ENCODE results near the gene DMD.

The DMD gene

GRCh38 chrX:32183066-32183465, 1028.3 kb downstream of the DMD start:
- Histone ChIP-seq H3K36me3 (no peaks in the 10 kb centered on the region), H3K4me2 (no peak overlapping the region), H3K9ac (no peak overlapping the region), H3K27me3 (peaks cover 72% of the 10 kb centered on the region), H4K20me1 (no peaks in the 10 kb centered on the region), H3K4me3 (no peak overlapping the region), H3K27ac (no peak overlapping the region), H3K4me1 (no peaks in the 10 kb centered on the region), H3K9me3 (no peaks in the 10 kb centered on the region)
- no peak for TF ChIP-seq Cebpa-rat (IDR thresholded peaks at IDR 0.05)

- Histone ChIP-seq H3K4me1 (no peaks in the 10 kb centered on the region), H3K27me3 (peaks cover 74% of the 10 kb centered on the region), H4K20me1 (no peaks in the 10 kb centered on the region), H3K4me2 (no peak overlapping the region), H3K4me3 (no peak overlapping the region), H3K27ac (no peak overlapping the region), H3K36me3 (no peaks in the 10 kb centered on the region), H3K9ac (no peak overlapping the region), H3K9me3 (peaks cover 6% of the 10 kb centered on the region; the same call in 1 of the 2 replicates)
- no peak for TF ChIP-seq Cebpa-rat (IDR thresholded peaks at IDR 0.05)
These were observed 1034.8 kb downstream of the DMD start for GRCh38 chrX:32176510-32176909.

- Histone ChIP-seq H3K4me2 (no peak overlapping the region), H3K4me1 (no peaks in the 10 kb centered on the region), H3K27me3 (peaks cover 71% of the 10 kb centered on the region), H3K9me3 (peaks cover 14% of the 10 kb centered on the region), H3K4me3 (no peak overlapping the region), H4K20me1 (no peaks in the 10 kb centered on the region), H3K36me3 (no peaks in the 10 kb centered on the region), H3K27ac (no peak overlapping the region), H3K9ac (no peak overlapping the region)
- no peak for TF ChIP-seq Cebpa-rat (IDR thresholded peaks at IDR 0.05)
These were observed 1040.9 kb downstream of the DMD start for GRCh38 chrX:32170481-32170880.

GRCh38 chrX:32155044-32155638, 1056.2 kb downstream of the DMD start:
- H3K27ac ChIP-seq = no peak overlapping the region
- no peak overlapping the region for H3K4me3 ChIP-seq
- H3K9ac ChIP-seq = no peak overlapping the region
- H3K4me2 ChIP-seq = no peak overlapping the region
- H3K36me3 ChIP-seq = no peaks in the 10 kb centered on the region
- peaks cover 75% of the 10 kb centered on the region for H3K27me3 ChIP-seq
- H4K20me1 ChIP-seq = peaks cover 11% of the 10 kb centered on the region; the same call in 1 of the 2 replicates
- H3K4me1 ChIP-seq = no peaks in the 10 kb centered on the region
- H3K9me3 ChIP-seq = no peaks in the 10 kb centered on the region
- no peak for TF ChIP-seq Cebpa-rat (IDR thresholded peaks at IDR 0.05)

- Histone ChIP-seq H3K4me3 (no peak overlapping the region), H3K27ac (no peak overlapping the region), H4K20me1 (peaks cover 17% of the 10 kb centered on the region; the same call in 1 of the 2 replicates), H3K36me3 (no peaks in the 10 kb centered on the region), H3K27me3 (peaks cover 69% of the 10 kb centered on the region), H3K9me3 (no peaks in the 10 kb centered on the region), H3K4me2 (no peak overlapping the region), H3K9ac (no peak overlapping the region), H3K4me1 (no peaks in the 10 kb centered on the region)
- TF ChIP-seq Cebpa-rat (IDR thresholded peaks at IDR 0.05) = no peak
These were observed 1057.8 kb downstream of the DMD start for GRCh38 chrX:32153585-32153984.

GRCh38 chrX:32150141-32150540, 1061.2 kb downstream of the DMD start:
- H3K27ac ChIP-seq = no peak overlapping the region
- peaks cover 48% of the 10 kb centered on the region for H3K27me3 ChIP-seq
- no peak for TF ChIP-seq Cebpa-rat (IDR thresholded peaks at IDR 0.05)
- no peak overlapping the region for H3K4me3 ChIP-seq
- H3K9me3 ChIP-seq = no peaks in the 10 kb centered on the region
- H3K36me3 ChIP-seq = no peaks in the 10 kb centered on the region
- H3K4me1 ChIP-seq = no peaks in the 10 kb centered on the region
- H3K9ac ChIP-seq = no peak overlapping the region
- no peak overlapping the region for H3K4me2 ChIP-seq
- peaks cover 12% of the 10 kb centered on the region; the same call in 1 of the 2 replicates for H4K20me1 ChIP-seq

GRCh38 chrX:32141841-32142240, 1069.5 kb downstream of the DMD start:
- no peaks in the 10 kb centered on the region for H3K4me1 ChIP-seq
- H3K4me2 ChIP-seq = no peak overlapping the region
- no peak for TF ChIP-seq Cebpa-rat (IDR thresholded peaks at IDR 0.05)
- no peak overlapping the region for H3K4me3 ChIP-seq
- no peaks in the 10 kb centered on the region for H3K36me3 ChIP-seq
- H4K20me1 ChIP-seq = no peaks in the 10 kb centered on the region
- H3K9me3 ChIP-seq = no peaks in the 10 kb centered on the region
- no peak overlapping the region for H3K27ac ChIP-seq
- H3K9ac ChIP-seq = no peak overlapping the region
- peaks cover 11% of the 10 kb centered on the region for H3K27me3 ChIP-seq

- Histone ChIP-seq H3K27me3 (peaks cover under 1% of the 10 kb centered on the region), H3K9me3 (no peaks in the 10 kb centered on the region), H3K4me2 (no peak overlapping the region), H3K27ac (no peak overlapping the region), H3K4me3 (no peak overlapping the region), H3K36me3 (no peaks in the 10 kb centered on the region), H3K9ac (no peak overlapping the region), H3K4me1 (no peaks in the 10 kb centered on the region), H4K20me1 (no peaks in the 10 kb centered on the region)
- no peak for TF ChIP-seq Cebpa-rat (IDR thresholded peaks at IDR 0.05)
These were observed 1071.9 kb downstream of the DMD start for GRCh38 chrX:32139476-32139875.

GRCh38 chrX:32137525-32137924, 1073.8 kb downstream of the DMD start:
- H4K20me1 ChIP-seq = no peaks in the 10 kb centered on the region
- H3K36me3 ChIP-seq = no peaks in the 10 kb centered on the region
- TF ChIP-seq Cebpa-rat (IDR thresholded peaks at IDR 0.05) = no peak
- no peaks in the 10 kb centered on the region for H3K4me1 ChIP-seq
- no peak overlapping the region for H3K4me2 ChIP-seq
- no peak overlapping the region for H3K4me3 ChIP-seq
- H3K9ac ChIP-seq = no peak overlapping the region
- H3K27me3 ChIP-seq = no peaks in the 10 kb centered on the region; the same call in none of the 2 replicates
- H3K9me3 ChIP-seq = no peaks in the 10 kb centered on the region
- no peak overlapping the region for H3K27ac ChIP-seq

- peaks cover 8% of the 10 kb centered on the region; the same call in 1 of the 2 replicates for H3K27me3 ChIP-seq
- no peak overlapping the region for H3K27ac ChIP-seq
- H3K4me3 ChIP-seq = no peak overlapping the region
- no peak overlapping the region for H3K9ac ChIP-seq
- H3K4me1 ChIP-seq = 0 out of 2 replicates have a peak, but pooled peaks cover 3% of the 10 kb centered on the region
- H4K20me1 ChIP-seq = no peaks in the 10 kb centered on the region
- no peaks in the 10 kb centered on the region for H3K36me3 ChIP-seq
- no peaks in the 10 kb centered on the region for H3K9me3 ChIP-seq
- no peak for TF ChIP-seq Cebpa-rat (IDR thresholded peaks at IDR 0.05)
- H3K4me2 ChIP-seq = no peak overlapping the region
These were observed 1084.4 kb downstream of the DMD start for GRCh38 chrX:32126997-32127396.

GRCh38 chrX:32118832-32119231, 1092.5 kb downstream of the DMD start:
- no peak overlapping the region for H3K27ac ChIP-seq
- H3K36me3 ChIP-seq = no peaks in the 10 kb centered on the region
- no peak for TF ChIP-seq Cebpa-rat (IDR thresholded peaks at IDR 0.05)
- no peaks in the 10 kb centered on the region for H4K20me1 ChIP-seq
- H3K9ac ChIP-seq = no peak overlapping the region
- H3K27me3 ChIP-seq = no peaks in the 10 kb centered on the region
- peaks cover 20% of the 10 kb centered on the region for H3K4me1 ChIP-seq
- no peak overlapping the region for H3K4me2 ChIP-seq
- H3K9me3 ChIP-seq = no peaks in the 10 kb centered on the region
- no peak overlapping the region for H3K4me3 ChIP-seq
